Keratinocyte (primary cell): ENCODE measurements around the gene S1PR3. TPM values are rescaled to one million over a fixed set of nuclear protein-coding genes. Genes with fewer than 3 reads are reported as not detected.

Experiments
- DNase-seq: peaks from one replicate; pipeline ENCODE4 v3.0.0-alpha.2; 2011; ENCODE audit warnings: low read depth, missing footprints, low spot score
- FAIRE-seq: peaks from 2 replicates; lab custom pipeline; 2011; peaks lifted over from hg19 to GRCh38; lab: Jason Lieb, UNC
- H2AFZ ChIP-seq: 2 replicates; pipeline ENCODE4 v1.6.0; 2012; ENCODE audit warnings: low read length, control low read depth, inconsistent platforms; ENCODE audit not compliant: control insufficient read depth
- H3K27ac ChIP-seq: 2 replicates; pipeline ENCODE4 v1.5.1; 2011; ENCODE audit warnings: low read length; ENCODE audit not compliant: control insufficient read depth, insufficient read depth
- H3K27me3 ChIP-seq: 3 replicates; pipeline ENCODE4 v1.6.0; 2011; ENCODE audit warnings: low read length; ENCODE audit not compliant: control insufficient read depth, insufficient read depth; ENCODE audit errors: extremely low read depth
- H3K36me3 ChIP-seq, 2 experiments: 2 replicates in 1 of 2; 3 replicates in 1 of 2; pipeline ENCODE4 v1.5.1; 2011; ENCODE audit warnings: low read length in 2 of 2, mild to moderate bottlenecking in 1 of 2; ENCODE audit not compliant: control insufficient read depth in 2 of 2, insufficient read depth in 2 of 2; ENCODE audit errors: extremely low read depth in 1 of 2
- H3K4me1 ChIP-seq: 3 replicates; pipeline ENCODE4 v1.5.1; 2011; ENCODE audit warnings: low read length; ENCODE audit not compliant: control insufficient read depth, insufficient read depth; ENCODE audit errors: extremely low read depth
- H3K4me2 ChIP-seq: 3 replicates; pipeline ENCODE4 v1.6.0; 2011; ENCODE audit warnings: low read depth, low read length; ENCODE audit not compliant: control insufficient read depth, insufficient read depth; ENCODE audit errors: extremely low read depth
- H3K4me3 ChIP-seq, 3 experiments: fragments of 200-600 bp in 1 of 3; sonication (generic) in 1 of 3; 2 replicates in 2 of 3; 3 replicates in 1 of 3; pipeline ENCODE4 v1.5.1; 2011 to 2016; ENCODE audit warnings: low read length in 3 of 3, mild to moderate bottlenecking in 3 of 3, control low read depth in 2 of 3, inconsistent platforms in 1 of 3, low read depth in 1 of 3, mixed read lengths in 1 of 3, mixed run types in 1 of 3, moderate library complexity in 1 of 3; ENCODE audit not compliant: control insufficient read depth in 2 of 3, insufficient read depth in 2 of 3; ENCODE audit errors: extremely low read depth in 1 of 3
- H3K79me2 ChIP-seq: 2 replicates; pipeline ENCODE4 v1.6.0; 2012; ENCODE audit warnings: low read length; ENCODE audit not compliant: control insufficient read depth, insufficient read depth
- H3K9ac ChIP-seq: 3 replicates; pipeline ENCODE4 v1.6.0; 2011; ENCODE audit warnings: low read length; ENCODE audit not compliant: control insufficient read depth, insufficient read depth; ENCODE audit errors: extremely low read depth
- H3K9me1 ChIP-seq: 3 replicates; pipeline ENCODE4 v1.6.0; 2011; ENCODE audit warnings: low read length; ENCODE audit not compliant: control insufficient read depth, insufficient read depth; ENCODE audit errors: extremely low read depth
- H3K9me3 ChIP-seq: 2 replicates; pipeline ENCODE4 v1.5.1; 2012; ENCODE audit warnings: low read depth, low read length; ENCODE audit not compliant: control insufficient read depth
- H4K20me1 ChIP-seq: 3 replicates; pipeline ENCODE4 v1.6.0; 2011; ENCODE audit warnings: low read length; ENCODE audit not compliant: control insufficient read depth, insufficient read depth; ENCODE audit errors: extremely low read depth
- EZH2 ChIP-seq: IDR thresholded peaks from one replicate; pipeline ENCODE4 v1.6.1; 2012; ENCODE audit warnings: inconsistent platforms, mild to moderate bottlenecking, low read length, moderate library complexity
- dilution Hi-C: fragments of 300-500 bp; cut with MboI; formaldehyde crosslinking; loops from one replicate; pipeline ENCODE4 v1.7.0; 2020; ENCODE audit warnings: low sequenced_read_pairs; ENCODE audit not compliant: extremely low pct_ligation_motif_present
- polyA plus RNA-seq, 5 experiments: library from polyadenylated mRNA; depleted of rRNA in 3 of 5; stranded (reverse) in 3 of 5; stranded (forward) in 1 of 5; unstranded in 1 of 5; fragments of >200 nt; gene quantifications; 1 replicate in 1 of 5; 2 replicates in 3 of 5; 3 replicates in 1 of 5; pipeline versions ENCODE4 v1.2.1 to v1.2.3, GENCODE V29; 2011 to 2012; ENCODE audit warnings: missing spikeins in 2 of 5, low read depth in 1 of 5, low replicate concordance in 1 of 5
- TF ChIP-seq, protein P1 (sequence below), 3 experiments: IDR thresholded peaks in 1 of 3; conservative IDR thresholded peaks in 1 of 3; optimal IDR thresholded peaks in 1 of 3; 2 replicates in 2 of 3; 3 replicates in 1 of 3; pipeline versions ENCODE3 to v1.5.1; 2011; ENCODE audit warnings: low read length in 3 of 3, mild to moderate bottlenecking in 3 of 3, moderate library complexity in 2 of 3, control low read depth in 1 of 3, inconsistent platforms in 1 of 3; ENCODE audit not compliant: insufficient read depth in 2 of 3; ENCODE audit errors: extremely low read depth in 1 of 3

Gene S1PR3
- polyA plus RNA-seq, 1 donor (not counting 4 experiments of a cell fraction or from before 2014, with no cell fraction given) = 4.1 TPM

DNA sequence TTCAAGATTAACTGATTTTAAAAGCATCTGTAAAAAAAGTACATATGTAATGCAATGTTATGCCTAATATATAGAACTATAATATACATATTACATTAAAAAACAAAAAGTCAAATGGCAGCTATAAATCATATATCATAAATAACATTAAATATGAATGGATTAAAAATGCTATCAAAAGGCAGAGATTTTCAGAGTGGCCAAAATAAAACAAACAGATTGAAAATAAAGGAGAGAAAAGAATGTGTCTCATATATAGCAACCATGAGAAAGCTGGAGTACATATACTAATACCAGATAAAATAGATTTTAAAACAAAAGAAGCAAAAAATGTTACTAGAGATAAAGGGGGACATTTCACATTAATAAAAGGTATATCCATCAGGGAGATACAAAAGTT is 38.5 kb downstream of the S1PR3 start:
- Histone ChIP-seq H3K27me3 (no peaks in the 10 kb centered on the region), H3K9ac (no peak overlapping the region), H3K4me2 (no peak overlapping the region), H3K79me2 (no peaks in the 10 kb centered on the region), H4K20me1 (no peaks in the 10 kb centered on the region), H3K9me1 (no peaks in the 10 kb centered on the region), H3K4me3 (no peak overlapping the region), H2AFZ (no peak overlapping the region), H3K27ac (no peak overlapping the region), H3K4me1 (no peaks in the 10 kb centered on the region), H3K9me3 (no peaks in the 10 kb centered on the region), H3K36me3 (no peaks in the 10 kb centered on the region)
- dilution Hi-C loops = no loop called here
- TF ChIP-seq, protein P1, sequence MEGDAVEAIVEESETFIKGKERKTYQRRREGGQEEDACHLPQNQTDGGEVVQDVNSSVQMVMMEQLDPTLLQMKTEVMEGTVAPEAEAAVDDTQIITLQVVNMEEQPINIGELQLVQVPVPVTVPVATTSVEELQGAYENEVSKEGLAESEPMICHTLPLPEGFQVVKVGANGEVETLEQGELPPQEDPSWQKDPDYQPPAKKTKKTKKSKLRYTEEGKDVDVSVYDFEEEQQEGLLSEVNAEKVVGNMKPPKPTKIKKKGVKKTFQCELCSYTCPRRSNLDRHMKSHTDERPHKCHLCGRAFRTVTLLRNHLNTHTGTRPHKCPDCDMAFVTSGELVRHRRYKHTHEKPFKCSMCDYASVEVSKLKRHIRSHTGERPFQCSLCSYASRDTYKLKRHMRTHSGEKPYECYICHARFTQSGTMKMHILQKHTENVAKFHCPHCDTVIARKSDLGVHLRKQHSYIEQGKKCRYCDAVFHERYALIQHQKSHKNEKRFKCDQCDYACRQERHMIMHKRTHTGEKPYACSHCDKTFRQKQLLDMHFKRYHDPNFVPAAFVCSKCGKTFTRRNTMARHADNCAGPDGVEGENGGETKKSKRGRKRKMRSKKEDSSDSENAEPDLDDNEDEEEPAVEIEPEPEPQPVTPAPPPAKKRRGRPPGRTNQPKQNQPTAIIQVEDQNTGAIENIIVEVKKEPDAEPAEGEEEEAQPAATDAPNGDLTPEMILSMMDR (optimal IDR thresholded peaks at IDR 0.05 in 1 of 3, IDR thresholded peaks at IDR 0.05 in 1 of 3, conservative IDR thresholded peaks at IDR 0.05 in 1 of 3; ENCODE audit: extremely low read depth in 1 of 3, insufficient read depth in 2 of 3, low read length in 3 of 3) = no peak
- TF ChIP-seq EZH2 = no peak
- no peak for FAIRE-seq
- DNase-seq = no peak

DNA sequence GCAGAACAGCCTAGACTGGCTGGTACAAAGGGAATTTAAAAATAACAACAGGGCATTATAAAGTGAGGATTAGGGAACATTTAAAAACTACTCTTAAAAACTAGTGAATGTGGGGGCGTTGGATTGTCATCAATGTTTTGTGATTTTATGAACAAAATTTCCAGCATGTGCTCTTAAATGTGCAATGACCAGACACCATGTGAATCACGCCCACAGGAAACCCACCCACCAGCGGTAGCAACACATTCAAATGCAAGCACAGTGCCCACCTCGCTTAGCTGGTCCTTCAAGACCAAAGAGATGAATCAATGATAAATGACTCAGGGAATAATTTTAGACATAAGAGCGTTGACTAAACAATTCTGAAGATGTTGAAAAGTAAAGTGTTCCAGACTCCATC is 40.9 kb downstream of the S1PR3 start:
- Histone ChIP-seq H3K27ac (no peak overlapping the region), H3K9me3 (no peaks in the 10 kb centered on the region), H3K36me3 (no peaks in the 10 kb centered on the region), H3K4me1 (no peaks in the 10 kb centered on the region), H3K9ac (no peak overlapping the region), H3K79me2 (no peaks in the 10 kb centered on the region), H3K4me2 (no peak overlapping the region), H4K20me1 (no peaks in the 10 kb centered on the region), H2AFZ (no peak overlapping the region), H3K27me3 (no peaks in the 10 kb centered on the region), H3K4me3 (no peak overlapping the region), H3K9me1 (no peaks in the 10 kb centered on the region)
- dilution Hi-C loops = no loop called here
- DNase-seq (no peak), FAIRE-seq (no peak)
- TF ChIP-seq, protein P1 (optimal IDR thresholded peaks at IDR 0.05 in 1 of 3, IDR thresholded peaks at IDR 0.05 in 1 of 3, conservative IDR thresholded peaks at IDR 0.05 in 1 of 3; ENCODE audit: extremely low read depth in 1 of 3, insufficient read depth in 2 of 3, low read length in 3 of 3) = no peak
- no peak for TF ChIP-seq EZH2
